Calu3 (cell line): ENCODE measurements around the gene C1orf53. TPM values are rescaled to one million over a fixed set of nuclear protein-coding genes. Genes with fewer than 3 reads are reported as not detected.
A peak's percentile ranks its signal among the peaks of the same experiment; 100 is the strongest.

Source experiments
- BruUV-seq: library from RNA; stranded (reverse); fragments of 400-500 nt; replicated peaks from 2 replicates; lab custom pipeline; 2021; lab: Mats Ljungman, UMichigan
- CTCF ChIA-PET: fragments of 300-600 bp; sonication (Branson Sonifier 250); formaldehyde crosslinking; loops from one replicate; lab custom pipeline; 2022; ENCODE audit warnings: antibody characterized with exemption; lab: Charles Lee
- DNase-seq: peaks from one replicate; pipeline ENCODE4 v3.0.0; 2022
- H3K27ac Mint-ChIP-seq: one replicate; pipeline ENCODE4 v1.8.0; 2022; ENCODE audit warnings: mixed read lengths; ENCODE audit not compliant: unreplicated experiment
- H3K27me3 Mint-ChIP-seq: one replicate; pipeline ENCODE4 v1.8.0; 2022; ENCODE audit warnings: mixed read lengths; ENCODE audit not compliant: unreplicated experiment
- H3K36me3 Mint-ChIP-seq: one replicate; pipeline ENCODE4 v1.8.0; 2022; ENCODE audit warnings: mild to moderate bottlenecking, moderate library complexity, mixed read lengths; ENCODE audit not compliant: insufficient read depth, unreplicated experiment
- H3K4me1 Mint-ChIP-seq: one replicate; pipeline ENCODE4 v1.8.0; 2022; ENCODE audit warnings: mild to moderate bottlenecking, low read depth, mixed read lengths; ENCODE audit not compliant: unreplicated experiment
- H3K4me3 Mint-ChIP-seq: one replicate; pipeline ENCODE4 v1.8.0; 2022; ENCODE audit warnings: mild to moderate bottlenecking, low read depth, moderate library complexity, mixed read lengths; ENCODE audit not compliant: unreplicated experiment
- H3K9me3 Mint-ChIP-seq: one replicate; pipeline ENCODE4 v1.8.0; 2022; ENCODE audit warnings: low read depth, mixed read lengths; ENCODE audit not compliant: unreplicated experiment
- CTCF ChIP-seq: fragments of 200-600 bp; IDR thresholded peaks from one replicate; pipeline ENCODE4 v1.8.0; 2022; ENCODE audit warnings: antibody characterized with exemption; ENCODE audit not compliant: unreplicated experiment
- intact Hi-C: fragments of 100-400 bp; cut with micrococcal nuclease; formaldehyde crosslinking; loops from one replicate; pipeline ENCODE4 v1.10.0; 2022; ENCODE audit not compliant: unreplicated experiment
- total RNA-seq: library from RNA; stranded (reverse); gene quantifications from 2 replicates; pipeline ENCODE4 v1.2.3, GENCODE V29; 2022

The C1orf53 gene
- total RNA-seq, 1 experiment from 2014 or later: 11.2 TPM

DNA sequence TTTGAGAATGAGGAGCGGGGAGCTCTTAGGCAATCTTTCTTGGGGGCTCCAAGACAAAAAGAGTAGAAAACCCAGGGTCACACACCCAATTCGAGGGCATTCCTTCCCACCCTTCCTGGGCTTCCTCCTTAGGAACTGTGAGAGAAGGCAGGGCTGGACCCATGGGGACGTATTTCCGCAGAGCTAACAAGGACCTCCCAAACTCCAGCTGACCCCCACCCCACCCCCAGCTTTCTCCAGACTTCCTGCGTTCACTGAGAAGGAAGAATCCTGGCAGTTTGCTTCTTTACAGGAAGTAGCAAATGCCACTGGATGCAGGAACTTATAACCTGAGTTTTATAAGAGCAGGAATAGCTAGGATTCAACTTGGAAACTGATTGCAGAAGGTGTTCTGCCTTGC, 12.1 kb downstream of the C1orf53 start:
- no peak for TF ChIP-seq CTCF
- BruUV-seq: no TSS peak
- intact Hi-C loops: loop anchor here (5.0 kb wide), 1 partner anchor 553 kb away; no protein-coding TSS in a partner anchor
- peaks cover 28% of the 10 kb centered on the region for H3K27me3 Mint-ChIP-seq
- no peaks in the 10 kb centered on the region for H3K9me3 Mint-ChIP-seq
- CTCF ChIA-PET: interaction anchor here (1.1 to 1.5 kb wide), 2 partner anchors 12 to 514 kb away, joined by 3 to 5 read pairs; no protein-coding TSS in a partner anchor
- H3K4me3 Mint-ChIP-seq: no peak overlapping the region
- no peak for DNase-seq
- peaks cover 44% of the 10 kb centered on the region for H3K36me3 Mint-ChIP-seq
- H3K4me1 Mint-ChIP-seq: peaks cover 44% of the 10 kb centered on the region
- H3K27ac Mint-ChIP-seq: no peak overlapping the region

GRCh38 chr1:197915260-197915861, 12.9 kb downstream of the C1orf53 start:
- H3K4me1 Mint-ChIP-seq: peaks cover 40% of the 10 kb centered on the region
- intact Hi-C loops: loop anchor here (5.0 kb wide), 2 partner anchors 82 to 233 kb away; no protein-coding TSS in a partner anchor
- H3K4me3 Mint-ChIP-seq: peak overlapping the region; percentile 76
- no peak overlapping the region for H3K27ac Mint-ChIP-seq
- peaks cover 44% of the 10 kb centered on the region for H3K36me3 Mint-ChIP-seq
- CTCF ChIA-PET: interaction anchor here (0.6 to 1.5 kb wide), 7 partner anchors 12 to 771 kb away, joined by 3 to 6 read pairs (median 5); no protein-coding TSS in a partner anchor
- no peak for TF ChIP-seq CTCF
- H3K27me3 Mint-ChIP-seq: peaks cover 19% of the 10 kb centered on the region
- DNase-seq: no peak
- H3K9me3 Mint-ChIP-seq: no peaks in the 10 kb centered on the region
- BruUV-seq: no TSS peak

- BruUV-seq: no TSS peak
- Mint-ChIP-seq H3K9me3 (no peaks in the 10 kb centered on the region), H3K27me3 (peaks cover 13% of the 10 kb centered on the region), H3K4me3 (peak overlapping the region; percentile 76), H3K27ac (no peak overlapping the region), H3K36me3 (peaks cover 44% of the 10 kb centered on the region), H3K4me1 (peaks cover 37% of the 10 kb centered on the region)
- intact Hi-C loops: loop anchor here (2.0 to 5.0 kb wide), 3 partner anchors 81 to 297 kb away; no protein-coding TSS in a partner anchor
- peak; percentile 72 for TF ChIP-seq CTCF
- CTCF ChIA-PET: interaction anchor here (1.0 to 1.5 kb wide), 7 partner anchors 11 to 770 kb away, joined by 3 to 6 read pairs (median 5); no protein-coding TSS in a partner anchor
- peak; percentile 88 for DNase-seq
Observed at GRCh38 chr1:197915862-197916499, 13.6 kb downstream of the C1orf53 start.

DNA sequence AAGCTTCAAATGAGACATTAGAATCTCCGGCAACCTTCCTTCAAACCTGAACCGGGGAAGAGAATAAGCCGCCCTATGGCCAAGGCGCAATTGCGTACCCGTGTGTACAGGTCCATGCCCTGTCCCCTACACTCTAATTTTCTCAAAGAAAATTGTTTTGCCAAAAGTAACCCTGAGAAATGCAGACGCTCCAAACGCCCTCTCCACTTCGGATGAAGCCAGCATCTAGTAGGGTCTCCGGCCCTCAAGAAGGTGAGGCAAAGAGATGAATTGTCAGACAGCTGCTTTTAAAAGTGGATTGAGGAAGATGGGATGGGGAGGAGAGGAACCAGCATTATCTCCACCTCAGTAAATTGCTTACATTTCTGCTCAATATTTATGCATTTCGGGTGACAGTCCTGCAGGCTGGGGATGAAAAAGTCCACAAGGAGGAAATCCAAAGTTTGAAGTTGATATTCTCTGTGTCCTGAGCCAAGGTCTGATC, 14.1 kb downstream of the C1orf53 start:
- H3K9me3 Mint-ChIP-seq: no peaks in the 10 kb centered on the region

More for the DNA sequence above, 14.1 kb downstream of the C1orf53 start:
- Mint-ChIP-seq H3K4me1 (peaks cover 37% of the 10 kb centered on the region), H3K27me3 (peaks cover 8% of the 10 kb centered on the region), H3K4me3 (peak overlapping the region; percentile 76), H3K36me3 (peaks cover 39% of the 10 kb centered on the region), H3K27ac (no peak overlapping the region)
- no peak for DNase-seq
- CTCF ChIA-PET: interaction anchor here (0.6 to 1.4 kb wide), 3 partner anchors 133 to 308 kb away, joined by 3 to 6 read pairs (median 3); no protein-coding TSS in a partner anchor
- no peak for TF ChIP-seq CTCF
- BruUV-seq: no TSS peak
- intact Hi-C loops: loop anchor here (2.0 to 5.0 kb wide), 3 partner anchors 81 to 298 kb away; no protein-coding TSS in a partner anchor
